PC-3 (cell line): ENCODE measurements around the gene OR8D4.

Experiments
- EZH2 ChIP-seq: fragments of 300-600 bp; sonication (generic); IDR thresholded peaks from one replicate; pipeline ENCODE4 v1.6.1; 2017; ENCODE audit warnings: antibody characterized with exemption, mild to moderate bottlenecking, low read length; ENCODE audit not compliant: unreplicated experiment
- EZH2phosphoT487 ChIP-seq: fragments of 300-600 bp; sonication (generic); IDR thresholded peaks from 2 replicates; pipeline ENCODE4 v1.6.1; 2018; ENCODE audit warnings: mild to moderate bottlenecking, antibody characterized with exemption, low read length, borderline replicate concordance
- TF ChIP-seq, protein P1 (sequence below): fragments of 300-600 bp; sonication (generic); conservative IDR thresholded peaks from 2 replicates; pipeline ENCODE4 v1.5.1; 2017; ENCODE audit warnings: antibody characterized with exemption, low read depth, mild to moderate bottlenecking, low read length

DNA sequence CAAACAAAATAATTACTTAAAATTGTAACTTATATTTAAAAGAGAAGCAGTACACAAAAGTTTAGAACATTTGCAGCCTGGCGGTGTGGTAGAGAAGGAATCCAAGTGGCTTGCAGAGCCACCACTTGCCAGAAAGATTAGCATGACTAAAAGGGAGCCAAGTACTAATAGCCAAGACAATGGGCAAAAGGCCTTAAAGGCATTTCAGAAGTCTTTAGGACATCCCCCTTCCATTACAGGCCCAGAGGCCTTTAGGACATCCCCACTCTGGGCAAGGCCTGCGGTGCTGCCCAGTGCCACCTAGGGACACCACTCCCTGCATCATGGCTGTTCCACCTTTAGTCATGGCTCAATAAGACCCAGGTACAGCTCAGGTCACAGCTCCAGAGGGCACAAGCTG is 48.9 kb upstream of the OR8D4 start:
- TF ChIP-seq, protein P1, sequence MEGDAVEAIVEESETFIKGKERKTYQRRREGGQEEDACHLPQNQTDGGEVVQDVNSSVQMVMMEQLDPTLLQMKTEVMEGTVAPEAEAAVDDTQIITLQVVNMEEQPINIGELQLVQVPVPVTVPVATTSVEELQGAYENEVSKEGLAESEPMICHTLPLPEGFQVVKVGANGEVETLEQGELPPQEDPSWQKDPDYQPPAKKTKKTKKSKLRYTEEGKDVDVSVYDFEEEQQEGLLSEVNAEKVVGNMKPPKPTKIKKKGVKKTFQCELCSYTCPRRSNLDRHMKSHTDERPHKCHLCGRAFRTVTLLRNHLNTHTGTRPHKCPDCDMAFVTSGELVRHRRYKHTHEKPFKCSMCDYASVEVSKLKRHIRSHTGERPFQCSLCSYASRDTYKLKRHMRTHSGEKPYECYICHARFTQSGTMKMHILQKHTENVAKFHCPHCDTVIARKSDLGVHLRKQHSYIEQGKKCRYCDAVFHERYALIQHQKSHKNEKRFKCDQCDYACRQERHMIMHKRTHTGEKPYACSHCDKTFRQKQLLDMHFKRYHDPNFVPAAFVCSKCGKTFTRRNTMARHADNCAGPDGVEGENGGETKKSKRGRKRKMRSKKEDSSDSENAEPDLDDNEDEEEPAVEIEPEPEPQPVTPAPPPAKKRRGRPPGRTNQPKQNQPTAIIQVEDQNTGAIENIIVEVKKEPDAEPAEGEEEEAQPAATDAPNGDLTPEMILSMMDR, result no peak
- TF ChIP-seq EZH2 (no peak), EZH2phosphoT487 (no peak)
